Activated CD4-positive, CD25-positive, alpha-beta regulatory T cell treated with anti-CD3 and anti-CD28 coated beads, Interleukin-2, amount 50 U/mL, for 16 hours (primary cell): ENCODE results near the gene ALOX12B.
A peak's percentile ranks its signal among the peaks of the same experiment; 100 is the strongest.
"Not testable (repeated sequence)": the region's sequence is repeated elsewhere in the genome, so short reads cannot be mapped to it uniquely, and the experiment has no call there.

ENCODE experiments used
- DNase-seq: peaks from one replicate; pipeline ENCODE4 v3.0.0-alpha.2; 2020; ENCODE audit warnings: low read depth, low spot score

ALOX12B gene

DNA sequence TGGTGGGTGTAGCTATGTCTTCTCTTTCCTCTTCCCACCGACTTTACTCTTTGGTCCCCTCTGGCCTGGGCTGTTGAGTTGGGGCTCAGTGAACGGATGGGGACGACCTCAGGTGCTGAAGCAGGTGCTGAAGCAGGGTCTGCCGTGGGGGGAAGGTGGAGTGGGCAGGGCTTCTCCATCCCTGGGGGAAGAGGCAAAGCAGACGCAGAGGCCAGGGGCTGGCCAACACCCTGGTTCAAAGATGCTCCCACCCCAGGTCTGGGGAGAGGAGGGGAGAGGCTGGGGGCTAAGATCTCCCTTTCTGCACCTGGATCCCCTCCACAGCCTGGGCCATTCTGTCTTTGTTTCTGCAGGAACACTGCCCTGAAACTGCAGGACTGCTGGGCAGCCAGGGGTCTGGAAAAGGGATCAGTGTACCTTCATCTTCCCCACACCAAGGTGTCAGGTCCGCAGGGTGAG lies 22.9 kb downstream of the ALOX12B start:
- no peak for DNase-seq

DNA sequence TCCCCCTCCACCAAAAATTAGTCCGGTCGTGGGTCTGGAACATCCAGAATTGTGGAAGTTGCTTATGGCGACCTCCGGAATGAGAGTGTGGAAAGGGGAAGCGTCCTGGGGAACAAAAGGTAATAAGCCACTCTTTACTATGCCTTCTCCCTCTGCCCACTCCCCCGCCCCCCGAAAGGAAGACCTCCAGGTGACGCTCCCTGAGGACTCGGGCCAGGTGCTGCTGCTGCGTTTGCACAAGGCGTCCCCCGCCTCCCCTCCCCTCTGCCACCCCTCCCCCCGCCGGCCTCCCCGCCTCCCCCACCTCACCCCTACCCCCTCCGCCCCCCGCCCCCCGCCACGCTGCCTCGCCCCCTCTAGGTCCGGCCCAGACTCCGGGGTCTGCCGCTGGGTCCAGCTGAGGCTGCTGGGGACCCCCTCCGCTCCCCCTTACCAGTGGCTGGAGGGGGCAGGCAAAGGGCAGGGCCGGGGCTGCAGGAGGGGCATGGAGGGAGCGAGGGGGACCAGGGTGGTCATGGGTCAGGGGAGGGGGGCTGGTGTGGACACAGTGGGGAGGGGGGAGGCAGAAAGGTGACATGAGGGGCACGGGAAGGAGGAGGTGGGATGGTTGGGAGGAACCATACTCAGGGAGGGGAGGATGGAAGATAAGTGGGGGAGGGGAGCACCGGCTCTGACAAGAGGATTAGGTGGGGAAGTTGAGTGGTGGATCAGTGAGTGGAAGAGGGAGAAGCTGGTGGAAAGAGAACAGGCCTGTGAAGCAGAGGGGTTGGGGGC lies 23.6 kb downstream of the ALOX12B start:
- no peak for DNase-seq

- no peak for DNase-seq
Measured at GRCh38 chr17:8062807-8063483, 24.6 kb downstream of the ALOX12B start.

- no peak for DNase-seq
Measured at GRCh38 chr17:8062435-8062806, 25.1 kb downstream of the ALOX12B start.

DNA sequence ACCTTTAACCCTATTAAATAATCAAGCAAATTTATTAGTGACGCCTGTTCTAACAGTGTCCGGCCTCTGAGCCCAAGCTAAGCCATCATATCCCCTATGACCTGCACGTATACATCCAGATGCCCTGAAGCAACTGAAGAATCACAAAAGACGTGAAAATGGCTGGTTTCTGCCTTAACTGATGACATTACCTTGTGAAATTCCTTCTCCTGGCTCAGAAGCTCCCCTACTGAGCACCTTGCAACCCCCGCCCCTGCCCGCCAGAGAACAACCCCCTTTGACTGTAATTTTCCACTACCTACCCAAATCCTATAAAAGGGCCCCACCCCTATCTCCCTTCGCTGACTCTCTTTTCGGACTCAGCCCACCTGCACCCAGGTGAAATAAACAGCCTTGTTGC lies 25.7 kb downstream of the ALOX12B start:
- DNase-seq = not testable (repeated sequence)

DNA sequence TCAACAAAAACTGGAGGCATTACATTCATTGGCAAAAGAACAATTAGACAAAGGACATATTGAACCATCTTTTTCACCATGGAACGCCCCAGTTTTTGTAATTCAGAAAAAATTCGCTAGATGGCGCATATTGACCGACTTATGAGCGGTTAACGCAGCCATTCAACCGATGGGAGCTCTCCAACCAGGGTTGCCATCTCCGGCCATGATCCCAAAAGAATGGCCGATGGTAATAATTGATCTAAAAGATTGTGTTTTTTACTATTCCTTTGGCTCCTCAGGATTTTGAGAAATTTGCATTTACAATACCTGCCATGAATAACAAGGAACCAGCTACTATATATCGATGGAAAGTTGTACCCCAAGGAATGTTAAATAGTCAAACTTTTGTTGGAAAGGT lies 27.2 kb downstream of the ALOX12B start:
- peak; percentile 23 for DNase-seq

DNA sequence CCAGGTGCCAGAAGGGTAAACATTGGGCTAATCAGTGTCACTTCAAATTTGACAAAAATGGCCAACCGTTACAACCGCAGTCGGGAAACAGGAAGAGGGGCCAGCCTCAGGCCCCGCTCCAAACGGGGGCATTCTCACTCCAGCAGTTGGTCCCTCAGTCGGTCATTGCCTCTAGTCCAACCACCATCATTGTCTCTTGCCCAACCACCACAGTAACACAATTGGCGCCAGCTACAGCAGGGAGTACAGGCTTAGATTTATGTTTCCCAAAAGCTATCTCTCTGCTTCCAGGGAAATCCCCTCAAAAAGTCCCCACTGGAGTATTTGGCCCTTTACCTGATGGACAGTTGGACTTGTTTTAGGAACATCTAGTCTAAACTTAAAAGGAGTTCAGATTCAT lies 28.4 kb downstream of the ALOX12B start:
- no peak for DNase-seq

DNA sequence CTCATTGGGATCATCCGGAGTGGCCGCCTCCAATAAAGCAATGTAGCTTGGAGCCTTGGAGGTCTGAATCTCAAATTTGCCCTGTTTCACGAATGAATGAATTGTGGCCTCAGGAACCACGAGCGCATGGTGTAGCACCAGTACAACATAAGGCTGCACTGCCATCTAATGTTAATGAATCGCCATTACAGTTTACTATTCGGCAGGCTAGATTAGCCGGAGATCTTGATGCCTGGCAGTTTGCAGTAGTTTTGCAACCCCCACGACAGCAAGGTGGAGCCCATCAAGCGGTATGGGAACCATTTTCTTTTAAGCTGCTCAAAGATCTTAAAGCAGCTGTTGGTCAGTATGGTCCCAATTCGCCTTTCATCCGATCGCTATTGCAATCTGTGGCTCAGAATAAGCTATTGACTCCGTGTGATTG lies 29.8 kb downstream of the ALOX12B start:
- DNase-seq = peak; percentile 13

DNA sequence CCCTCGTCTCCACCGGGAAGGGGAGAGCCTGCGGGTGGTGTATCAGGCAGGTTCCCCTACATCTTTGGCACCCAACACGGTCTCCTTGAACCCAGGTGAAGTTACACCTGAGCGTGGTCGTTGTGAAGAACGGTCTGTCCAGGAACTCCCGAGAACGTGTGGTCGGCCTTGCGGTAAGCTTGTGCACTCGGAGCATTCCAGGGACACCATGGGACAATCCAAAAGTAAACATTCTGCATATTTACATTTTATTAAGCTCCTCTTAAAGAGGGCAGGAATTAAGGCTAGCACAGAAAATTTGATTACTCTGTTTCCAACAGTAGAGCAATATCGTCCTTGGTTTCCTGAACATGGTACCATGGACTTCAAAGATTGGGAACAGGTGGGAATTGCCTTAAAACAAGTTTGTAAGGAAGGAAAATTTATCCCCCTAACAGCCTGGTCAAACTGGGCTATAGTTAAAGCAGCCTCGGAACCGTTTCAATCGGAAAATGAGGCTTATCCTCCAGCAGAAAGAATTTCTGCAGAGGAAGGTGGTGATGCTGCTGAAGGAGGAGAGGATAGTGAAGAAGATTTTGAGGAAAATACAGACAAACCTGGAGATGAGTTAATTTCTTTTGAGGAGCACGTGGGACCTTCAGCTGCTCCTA lies 30.4 kb downstream of the ALOX12B start:
- no peak for DNase-seq

DNA sequence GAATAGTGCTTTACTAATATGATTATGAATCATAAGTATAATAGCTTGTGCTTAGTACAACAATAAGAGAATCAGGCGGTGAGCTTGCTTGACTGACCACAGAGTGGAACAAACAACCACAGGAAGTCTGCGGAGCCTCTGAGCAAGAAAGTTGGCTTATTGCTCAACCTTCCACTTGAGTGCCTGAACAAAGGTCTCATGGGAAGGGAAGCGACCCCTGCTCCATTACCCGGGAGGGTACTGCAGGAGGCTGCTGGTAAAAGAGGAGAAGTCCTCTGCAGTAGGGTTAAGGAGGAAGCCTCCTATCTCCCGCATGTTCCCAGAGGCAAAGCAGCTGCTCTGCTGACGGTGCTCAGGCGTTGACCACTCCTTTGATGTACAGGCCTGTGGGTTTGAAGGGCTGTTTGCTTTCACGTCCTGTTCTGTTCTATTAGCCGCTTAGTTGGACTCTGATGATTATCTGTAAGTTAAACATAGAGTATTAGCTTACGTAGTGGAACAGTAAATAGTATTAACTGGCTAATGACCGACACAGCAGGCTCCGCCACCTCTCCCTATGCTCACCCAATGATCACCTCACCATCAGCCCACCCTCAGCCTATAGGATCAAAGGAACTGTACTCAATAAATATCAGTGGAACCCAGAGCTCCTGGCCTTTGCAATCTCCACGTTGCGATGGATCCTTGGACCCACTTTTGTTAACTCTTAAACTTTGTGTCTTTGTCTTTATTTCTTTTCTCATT lies 31.1 kb downstream of the ALOX12B start:
- DNase-seq = no peak

DNA sequence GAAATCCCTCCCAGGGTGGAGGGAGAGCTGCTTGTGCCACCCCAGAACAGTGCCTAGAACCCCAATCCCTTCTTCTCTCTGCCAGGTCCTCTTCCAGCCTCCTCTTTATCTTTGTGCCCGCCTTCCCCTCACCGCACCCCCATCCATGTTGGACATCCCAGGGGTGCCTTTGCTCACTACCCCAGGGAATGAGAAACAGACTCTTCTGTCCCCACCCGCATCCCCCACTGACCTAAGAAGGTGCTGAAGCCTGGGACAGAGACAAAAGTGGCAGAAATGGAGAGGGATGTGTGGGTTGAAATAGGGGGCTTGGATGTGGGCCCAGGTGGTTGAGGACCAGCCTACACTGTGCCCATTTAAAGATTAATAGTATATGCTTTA lies 31.7 kb downstream of the ALOX12B start:
- DNase-seq = no peak

- DNase-seq = no peak
Measured at GRCh38 chr17:8053600-8053999, 33.9 kb downstream of the ALOX12B start.

- DNase-seq = no peak
Measured at GRCh38 chr17:8052256-8053252, 35.0 kb downstream of the ALOX12B start.

GRCh38 chr17:8051831-8052230 lies 35.7 kb downstream of the ALOX12B start:
- no peak for DNase-seq

DNA sequence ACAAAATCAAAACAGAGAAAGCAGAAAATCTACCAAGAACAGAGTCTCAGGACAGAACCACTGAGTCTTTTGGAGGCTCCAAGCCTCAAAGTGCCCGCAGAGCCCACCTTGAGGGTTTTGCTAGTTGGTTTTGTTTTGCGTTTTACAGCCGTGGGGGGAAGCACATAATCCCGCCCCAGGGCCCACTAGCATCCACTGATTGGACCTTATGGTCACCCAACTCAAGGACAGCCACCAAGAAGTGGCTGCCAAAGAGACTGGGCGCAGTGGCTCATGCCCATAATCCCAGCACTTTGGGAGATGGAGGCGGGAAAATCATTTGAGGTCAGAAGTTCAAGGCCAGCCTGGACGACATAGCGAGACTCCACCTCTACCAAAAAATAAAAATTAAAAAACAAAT lies 38.8 kb downstream of the ALOX12B start:
- no peak for DNase-seq

- no peak for DNase-seq
Measured at GRCh38 chr17:8048236-8048635, 39.3 kb downstream of the ALOX12B start.

- no peak for DNase-seq
Measured at GRCh38 chr17:8047769-8048110, 39.8 kb downstream of the ALOX12B start.

GRCh38 chr17:8046929-8047768 lies 40.4 kb downstream of the ALOX12B start:
- DNase-seq = no peak

DNA sequence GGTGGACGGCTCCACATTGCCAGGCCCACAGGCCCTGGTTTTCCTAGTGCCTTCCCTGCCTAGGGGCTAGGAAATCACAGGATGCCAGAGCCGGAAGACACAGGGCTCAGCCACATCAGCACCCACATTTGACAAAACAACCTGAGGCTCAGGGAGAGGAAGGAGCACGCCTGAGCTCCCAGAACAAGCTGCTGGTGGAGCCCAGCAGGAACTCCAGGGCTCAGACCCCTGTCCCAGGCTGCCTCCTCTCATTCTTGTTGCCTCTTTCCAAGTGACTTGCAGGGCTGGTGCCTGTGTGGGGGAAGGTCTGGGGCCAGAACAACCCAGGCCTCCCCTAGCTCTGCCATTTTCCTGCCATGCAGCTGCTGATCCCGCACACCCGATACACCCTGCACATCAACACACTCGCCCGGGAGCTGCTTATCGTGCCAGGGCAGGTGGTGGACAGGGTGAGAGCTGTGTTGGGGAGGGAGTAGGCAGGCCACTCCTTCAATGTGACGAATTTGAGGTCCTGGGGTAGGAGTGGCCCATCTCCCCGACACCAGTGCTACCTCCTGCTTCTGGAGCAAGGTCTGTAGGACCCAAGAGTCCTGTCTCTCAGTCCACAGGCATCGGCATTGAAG lies 41.1 kb downstream of the ALOX12B start:
- no peak for DNase-seq
